ENCODE results near the gene C5orf63. TPM values are rescaled to one million over a fixed set of nuclear protein-coding genes. Genes with fewer than 3 reads are reported as not detected.
"Not testable (repeated sequence)": the region's sequence is repeated elsewhere in the genome, so short reads cannot be mapped to it uniquely, and the experiment has no call there.

C5orf63 gene
- total RNA-seq, 4 donors from 2014 or later: 0.98 to 2.3 (median 1.6) TPM

DNA sequence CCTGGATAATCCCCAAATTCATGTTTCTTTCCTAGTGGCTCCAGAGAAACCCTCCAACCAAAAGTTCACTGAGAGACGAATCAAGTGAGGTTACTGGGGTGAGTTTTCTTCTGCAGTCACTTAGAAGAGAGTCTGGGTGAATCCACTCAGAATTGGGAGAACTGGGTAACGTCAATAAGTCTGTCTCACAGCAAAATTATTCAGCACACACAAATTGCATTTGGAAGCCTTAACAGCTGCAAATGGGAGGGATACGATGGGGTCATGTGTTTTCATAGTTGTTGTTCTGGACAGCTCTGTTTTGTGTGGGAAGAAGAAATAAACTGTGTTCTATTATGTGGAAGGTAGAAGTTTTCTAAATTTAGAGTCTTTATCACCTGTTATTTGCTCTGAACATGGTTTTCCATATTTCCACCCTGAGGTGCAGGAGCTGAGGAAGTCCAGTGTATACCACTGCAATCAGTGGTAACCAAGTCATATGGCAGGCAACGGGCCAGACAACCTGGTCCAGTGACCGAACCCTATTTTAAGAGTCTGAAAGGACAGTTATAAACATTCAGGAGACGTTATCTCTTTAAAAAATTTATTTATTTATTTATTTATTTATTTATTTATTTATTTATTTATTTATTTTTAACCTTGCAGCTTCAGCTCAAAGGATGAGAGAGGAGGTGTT, 64.9 kb downstream of the C5orf63 start:
- intact Hi-C loops (cut with DNase I): no loop called here
- H3K27ac ChIP-seq (replicated peaks in 1 of 4): no peak overlapping the region
- H3K4me1 ChIP-seq: peaks cover 0 to 49% (median 0%) of the 10 kb centered on the region in 4 donors
- no peak overlapping the region for H3K4me3 ChIP-seq
- no peaks in the 10 kb centered on the region for H3K36me3 ChIP-seq
- no peak for TF ChIP-seq EP300 (IDR thresholded peaks at IDR 0.05)
- no peak for TF ChIP-seq CTCF (IDR thresholded peaks at IDR 0.05)
- no peak for TF ChIP-seq POLR2A (IDR thresholded peaks at IDR 0.05; ENCODE audit: low read depth)
- no peak for TF ChIP-seq POLR2AphosphoS5 (IDR thresholded peaks at IDR 0.05)
- H3K9me3 ChIP-seq: no peaks in the 10 kb centered on the region
- no peaks in the 10 kb centered on the region for H3K27me3 ChIP-seq
- 76% methylated on average over 6 of the region's 6 CpGs for WGBS
- no peak for DNase-seq (ENCODE audit: extremely low spot score)

DNA sequence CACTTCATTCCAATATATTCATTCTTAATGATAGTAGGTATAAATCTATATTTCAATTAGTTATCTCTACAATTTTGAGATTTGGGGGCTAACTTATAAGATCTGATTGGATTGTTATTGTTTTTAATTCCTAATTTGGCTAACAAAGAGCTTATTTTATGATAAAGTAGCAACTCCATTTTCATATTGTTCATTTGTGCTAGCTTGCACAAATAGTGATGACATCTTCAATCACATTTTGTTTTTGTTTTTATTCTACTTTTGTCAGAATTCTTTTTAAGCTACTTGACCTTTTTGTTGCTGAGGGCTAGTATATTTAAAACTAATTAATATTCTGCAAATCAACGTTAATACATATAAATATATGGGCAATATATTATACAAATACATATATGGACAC, 65.8 kb downstream of the C5orf63 start:
- no peak overlapping the region for H3K4me3 ChIP-seq
- no peaks in the 10 kb centered on the region for H3K27me3 ChIP-seq
- peaks cover 0 to 50% (median 0%) of the 10 kb centered on the region in 4 donors for H3K4me1 ChIP-seq
- WGBS: 81% methylated on average over 1 of the region's 1 CpG
- TF ChIP-seq EP300 (IDR thresholded peaks at IDR 0.05) (no peak), POLR2AphosphoS5 (IDR thresholded peaks at IDR 0.05) (no peak), CTCF (IDR thresholded peaks at IDR 0.05) (no peak), POLR2A (IDR thresholded peaks at IDR 0.05; ENCODE audit: low read depth) (no peak)
- DNase-seq (ENCODE audit: extremely low spot score): no peak
- no peaks in the 10 kb centered on the region for H3K9me3 ChIP-seq
- no peaks in the 10 kb centered on the region for H3K36me3 ChIP-seq
- intact Hi-C loops (cut with DNase I): no loop called here
- no peak overlapping the region for H3K27ac ChIP-seq (replicated peaks in 1 of 4)

GRCh38 chr5:127006744-127007143, 66.6 kb downstream of the C5orf63 start:
- H3K4me1 ChIP-seq: peaks cover 0 to 56% (median 0%) of the 10 kb centered on the region in 4 donors
- 45% methylated on average over 5 of the region's 5 CpGs for WGBS
- intact Hi-C loops (cut with DNase I): no loop called here

DNA sequence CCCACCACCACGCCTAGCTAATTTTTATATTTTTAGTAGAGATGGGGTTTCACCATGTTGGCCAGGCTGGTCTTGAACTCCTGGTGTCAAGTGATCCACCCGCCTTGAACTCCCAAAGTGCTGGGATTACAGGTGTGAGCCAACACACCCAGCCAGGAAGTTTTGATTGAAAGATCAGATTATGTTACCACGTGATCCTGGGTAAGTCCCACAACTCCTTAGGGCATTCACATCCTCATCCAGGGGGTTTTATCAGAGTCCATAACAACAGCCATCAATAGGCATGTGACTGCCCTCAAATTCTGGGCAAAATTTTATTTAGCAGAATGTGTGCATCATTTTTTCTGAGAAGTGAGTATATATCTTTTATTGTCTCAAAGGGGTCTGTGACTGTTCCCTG, 68.0 kb downstream of the C5orf63 start:
- DNase-seq (ENCODE audit: extremely low spot score); H3K27me3 ChIP-seq; H3K9me3 ChIP-seq; intact Hi-C loops (cut with DNase I); H3K27ac ChIP-seq (replicated peaks in 1 of 4); H3K4me3 ChIP-seq; H3K36me3 ChIP-seq: not testable (repeated sequence)
- peaks cover 0 to 46% (median 0%) of the 10 kb centered on the region in 4 donors for H3K4me1 ChIP-seq
- 83% methylated on average over 3 of the region's 3 CpGs for WGBS

More at GRCh38 chr5:127006744-127007143, 66.6 kb downstream of the C5orf63 start:
- H3K4me3 ChIP-seq: no peak overlapping the region
- no peak for DNase-seq (ENCODE audit: extremely low spot score)
- no peaks in the 10 kb centered on the region for H3K27me3 ChIP-seq
- TF ChIP-seq POLR2AphosphoS5 (IDR thresholded peaks at IDR 0.05) (no peak), CTCF (IDR thresholded peaks at IDR 0.05) (no peak), EP300 (IDR thresholded peaks at IDR 0.05) (no peak), POLR2A (IDR thresholded peaks at IDR 0.05; ENCODE audit: low read depth) (no peak)
- H3K36me3 ChIP-seq: no peaks in the 10 kb centered on the region
- no peaks in the 10 kb centered on the region for H3K9me3 ChIP-seq
- no peak overlapping the region for H3K27ac ChIP-seq (replicated peaks in 1 of 4)

- WGBS: 85% methylated on average over 3 of the region's 3 CpGs
- no peak for TF ChIP-seq CTCF (IDR thresholded peaks at IDR 0.05)
- TF ChIP-seq POLR2A (IDR thresholded peaks at IDR 0.05; ENCODE audit: low read depth): no peak
- no peak for TF ChIP-seq EP300 (IDR thresholded peaks at IDR 0.05)
- intact Hi-C loops (cut with DNase I): no loop called here
- Histone ChIP-seq H3K4me1 (peaks cover 0 to 40% (median 0%) of the 10 kb centered on the region in 4 donors), H3K9me3 (no peaks in the 10 kb centered on the region), H3K27ac (replicated peaks in 1 of 4) (no peak overlapping the region), H3K4me3 (no peak overlapping the region), H3K36me3 (no peaks in the 10 kb centered on the region), H3K27me3 (no peaks in the 10 kb centered on the region)
- no peak for DNase-seq (ENCODE audit: extremely low spot score)
These were observed 68.6 kb downstream of the C5orf63 start for GRCh38 chr5:127004721-127005120.
